Hypothalamus (tissue), 51 donors: Measurements from ENCODE around the gene LAMC2.

ENCODE experiments used
- DNase-seq, 51 donors: peaks; one replicate each; lab custom pipeline; 2025; lab: John Stamatoyannopoulos, UW

Gene LAMC2

DNA sequence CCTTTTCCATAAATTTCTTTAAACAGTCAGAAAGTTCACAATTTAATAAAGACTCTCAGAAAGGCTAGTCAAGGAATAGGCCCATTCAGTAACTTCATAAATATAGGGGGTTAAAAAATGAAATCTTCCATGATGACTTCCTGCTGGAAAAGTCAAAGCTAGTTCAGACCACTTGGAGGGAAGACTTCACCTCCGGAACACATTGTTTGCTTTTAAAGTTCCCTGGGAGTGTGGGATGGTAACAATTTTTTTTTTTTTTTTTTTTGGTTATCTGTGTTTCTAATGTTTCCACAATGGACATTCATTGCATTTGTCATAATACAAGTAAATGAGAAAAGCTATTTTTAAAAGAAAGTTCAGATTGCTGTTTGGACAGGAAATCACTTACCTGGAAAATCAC lies 18.4 kb upstream of the LAMC2 start:
- no peak for DNase-seq

DNA sequence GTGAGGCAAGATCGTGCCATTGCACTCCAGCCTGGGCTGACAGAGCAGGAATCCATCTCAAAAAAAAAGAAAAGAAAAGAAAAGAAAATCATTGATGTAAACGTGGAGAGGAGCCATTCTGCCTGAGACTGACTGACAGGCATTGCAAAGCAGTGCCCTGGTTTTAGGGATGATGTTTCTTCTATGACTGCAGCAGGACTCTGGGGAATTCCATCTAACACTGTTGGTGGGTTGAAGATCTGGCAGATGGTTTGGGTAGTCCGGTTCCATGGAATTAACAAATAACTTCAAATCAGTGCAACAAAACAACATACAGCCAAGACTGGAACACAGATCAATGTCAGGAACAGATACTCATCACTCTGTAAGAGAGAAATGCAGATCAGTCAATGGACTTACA lies 17.8 kb upstream of the LAMC2 start:
- no peak for DNase-seq

DNA sequence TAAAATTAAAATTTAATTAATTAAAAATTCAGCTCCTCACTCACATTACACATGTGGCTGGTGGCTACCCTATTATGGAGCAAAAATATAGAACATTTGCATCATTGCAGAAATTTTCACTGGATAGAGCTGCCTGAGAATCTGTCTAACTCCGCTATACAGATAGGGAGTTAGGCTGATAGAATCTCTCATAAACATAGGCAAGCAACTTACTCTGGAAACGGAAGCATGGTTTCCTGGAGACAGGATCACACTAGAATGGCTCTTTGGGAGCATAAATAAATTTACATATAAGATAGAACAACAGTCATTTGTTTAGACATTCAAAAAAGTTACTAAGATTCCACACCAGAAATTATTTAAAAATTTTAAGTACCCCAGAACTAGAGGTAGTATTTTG lies 12.2 kb upstream of the LAMC2 start:
- no peak for DNase-seq

DNA sequence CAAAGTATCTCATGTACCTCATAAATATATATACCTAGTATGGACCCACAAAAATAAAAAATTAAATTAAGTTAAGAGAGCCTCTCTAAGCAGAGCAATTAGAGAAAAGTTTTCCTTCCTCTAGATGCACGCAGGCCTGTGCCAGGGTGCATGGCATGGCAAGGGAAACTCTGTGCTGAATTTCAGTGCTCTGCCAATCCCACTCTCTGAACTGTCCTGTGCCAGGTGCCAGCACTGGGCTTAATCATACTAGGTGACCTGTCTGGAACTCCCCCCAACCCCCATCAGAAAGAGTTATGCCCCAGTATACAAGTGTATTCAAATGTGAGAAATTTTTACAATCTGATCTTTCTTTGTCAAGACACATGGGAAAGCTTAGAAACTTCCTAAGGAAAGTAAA lies 10.4 kb upstream of the LAMC2 start:
- DNase-seq = no peak

DNA sequence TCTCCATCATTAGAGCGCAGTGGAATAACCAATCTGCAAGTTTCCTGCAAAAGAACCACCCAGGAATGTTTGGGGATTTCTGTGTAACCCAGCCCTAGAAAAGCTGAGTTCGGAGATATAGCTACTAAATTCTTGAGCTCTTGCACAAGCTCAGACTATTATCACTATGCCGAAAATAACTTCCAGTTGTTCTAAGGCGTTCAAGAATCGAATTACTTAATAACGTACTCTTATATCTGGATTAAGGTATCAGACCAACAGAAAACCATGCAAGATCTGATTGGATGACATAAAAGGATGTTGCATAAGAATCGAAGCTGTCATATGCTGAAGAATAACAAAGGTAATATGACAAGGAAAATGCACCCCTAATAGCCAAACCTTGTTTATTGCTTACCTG lies 7.5 kb upstream of the LAMC2 start:
- no peak for DNase-seq

DNA sequence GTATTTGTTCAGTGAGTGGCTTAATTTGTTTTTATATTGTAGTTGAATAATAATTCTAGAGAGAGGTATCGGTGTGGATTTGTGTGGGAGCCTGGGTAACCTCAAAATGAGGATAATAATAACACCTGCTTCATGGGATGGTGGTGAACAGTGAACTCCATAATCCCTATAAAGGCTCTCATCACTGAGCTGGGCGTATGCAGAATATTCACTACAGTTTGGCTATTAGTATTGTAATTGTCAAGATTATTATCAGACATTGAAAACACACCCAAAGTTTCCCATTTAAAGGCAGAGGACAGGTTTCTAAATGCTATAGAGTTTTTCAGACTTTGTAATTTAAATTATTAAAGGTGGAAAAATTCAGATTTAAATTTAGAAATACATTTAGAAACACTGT lies 7.0 kb upstream of the LAMC2 start:
- DNase-seq = no peak

DNA sequence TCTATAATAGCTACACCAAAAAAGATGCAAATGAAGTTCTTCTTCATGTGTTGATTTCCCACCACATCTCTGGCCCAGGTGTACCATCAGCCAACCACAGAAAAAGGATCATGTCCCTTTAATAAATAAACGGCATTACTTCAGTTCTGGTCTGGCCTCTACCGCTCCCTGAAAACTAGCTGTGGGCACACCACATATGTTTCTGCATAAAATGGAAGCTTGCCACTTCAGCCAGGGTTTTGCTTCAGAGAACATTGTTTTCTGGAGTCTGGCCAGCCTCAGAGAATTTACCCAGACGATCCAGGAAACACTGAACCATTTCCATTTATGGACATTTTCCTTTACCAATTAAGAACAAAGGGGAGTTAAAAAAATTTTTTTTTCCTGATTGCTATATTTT lies 5.8 kb upstream of the LAMC2 start:
- DNase-seq = no peak

DNA sequence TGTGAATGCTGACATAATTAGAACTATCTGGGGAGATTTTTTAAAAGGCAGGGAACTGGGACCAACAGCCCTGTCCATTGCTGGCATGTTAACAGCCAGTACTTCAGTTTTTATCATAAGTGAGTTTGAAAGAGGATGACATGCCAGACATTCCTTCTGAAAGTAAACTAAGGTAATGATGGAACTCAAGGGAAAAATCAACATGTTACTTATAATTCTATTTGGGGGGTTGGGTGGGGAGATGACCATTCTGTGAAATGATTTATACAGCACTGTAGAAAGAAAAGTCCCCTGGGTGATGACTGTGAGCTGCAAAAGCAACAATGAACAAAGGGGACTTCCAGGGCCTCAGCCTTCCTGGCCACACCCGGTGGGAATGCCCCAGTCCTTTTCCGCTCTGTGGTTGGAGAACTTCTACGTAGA lies 5.4 kb upstream of the LAMC2 start:
- no peak for DNase-seq

DNA sequence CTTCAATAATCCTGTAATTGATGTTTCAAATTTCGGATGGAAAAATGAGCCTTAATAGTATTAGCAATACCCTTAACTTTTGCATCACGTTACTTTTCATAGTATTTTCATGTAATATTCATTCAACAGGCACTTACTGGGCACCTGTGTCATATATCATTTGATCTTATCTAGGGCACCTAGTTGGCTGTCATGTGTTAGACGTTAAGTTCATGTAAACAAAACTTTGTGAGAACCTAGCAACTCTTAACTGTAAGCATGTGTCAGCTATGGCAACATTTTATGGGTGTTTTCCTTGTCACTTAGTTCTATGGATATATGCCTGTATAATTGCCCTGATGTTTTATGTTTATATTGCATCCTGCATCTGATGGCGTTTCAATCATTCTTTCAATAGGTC lies 777 bp downstream of the LAMC2 start:
- DNase-seq = no peak

DNA sequence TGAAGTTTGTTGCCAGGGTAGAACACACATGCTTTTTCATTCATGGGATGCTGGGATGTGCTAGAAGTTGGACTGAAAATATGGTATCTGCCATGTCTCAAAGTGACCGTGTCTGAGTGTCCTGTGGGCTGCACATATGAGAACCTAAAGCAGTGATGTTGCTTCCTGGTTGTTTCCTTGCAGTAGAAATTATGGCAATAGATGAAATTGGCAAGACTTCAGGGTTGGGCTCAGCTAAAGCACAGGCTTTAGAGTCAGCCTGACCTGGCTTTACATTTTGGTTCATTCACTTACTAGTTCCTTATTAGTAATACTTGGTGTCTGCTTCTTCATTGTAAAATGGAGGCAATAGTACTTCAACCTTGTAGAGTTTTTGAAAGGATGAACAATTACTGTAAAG lies 2.2 kb downstream of the LAMC2 start:
- no peak for DNase-seq

DNA sequence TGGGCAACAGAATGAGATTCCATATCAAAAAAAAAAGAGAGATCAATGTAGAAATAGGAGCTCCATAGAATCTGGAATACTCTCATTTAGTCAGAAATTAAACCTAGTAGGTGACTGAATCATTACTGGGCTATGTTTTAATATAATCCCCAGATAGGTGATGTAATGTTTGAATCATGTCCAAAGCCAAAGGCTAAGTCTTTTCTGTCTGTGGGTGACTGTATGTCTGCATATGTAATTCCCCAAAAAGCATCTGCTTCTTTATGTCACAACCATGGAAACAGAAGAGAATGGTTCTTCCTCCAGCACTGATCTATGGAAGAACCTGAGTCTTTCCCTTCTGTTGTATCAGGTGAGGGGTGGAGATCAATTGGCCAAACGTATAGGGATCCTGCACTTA lies 5.8 kb downstream of the LAMC2 start:
- DNase-seq = no peak

DNA sequence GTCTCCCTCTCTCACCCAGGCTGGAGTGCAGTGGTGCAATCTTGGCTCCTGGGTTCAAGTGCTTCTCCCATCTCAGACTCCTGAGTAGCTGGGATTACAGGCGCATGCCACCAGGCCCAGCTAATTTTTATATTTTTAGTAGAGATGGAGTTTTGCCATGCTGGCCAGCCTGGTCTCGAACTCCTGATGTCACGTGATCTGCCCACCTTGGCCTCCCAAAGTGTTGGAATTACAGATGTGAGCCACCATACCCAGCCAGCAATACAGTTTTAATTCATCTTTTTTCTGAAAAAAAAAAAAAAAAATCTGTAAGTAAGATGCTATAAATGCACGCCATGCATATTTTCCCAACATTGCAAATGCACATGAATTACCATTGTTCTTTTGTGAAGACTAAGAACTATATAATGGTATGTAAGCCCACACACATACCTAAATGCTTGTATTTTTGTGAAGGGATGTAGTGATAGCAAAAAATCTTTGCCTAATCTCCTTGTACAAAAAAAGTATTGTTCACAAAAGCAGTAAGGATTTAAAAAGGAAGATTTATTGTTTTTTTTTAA lies 8.0 kb downstream of the LAMC2 start:
- no peak for DNase-seq

DNA sequence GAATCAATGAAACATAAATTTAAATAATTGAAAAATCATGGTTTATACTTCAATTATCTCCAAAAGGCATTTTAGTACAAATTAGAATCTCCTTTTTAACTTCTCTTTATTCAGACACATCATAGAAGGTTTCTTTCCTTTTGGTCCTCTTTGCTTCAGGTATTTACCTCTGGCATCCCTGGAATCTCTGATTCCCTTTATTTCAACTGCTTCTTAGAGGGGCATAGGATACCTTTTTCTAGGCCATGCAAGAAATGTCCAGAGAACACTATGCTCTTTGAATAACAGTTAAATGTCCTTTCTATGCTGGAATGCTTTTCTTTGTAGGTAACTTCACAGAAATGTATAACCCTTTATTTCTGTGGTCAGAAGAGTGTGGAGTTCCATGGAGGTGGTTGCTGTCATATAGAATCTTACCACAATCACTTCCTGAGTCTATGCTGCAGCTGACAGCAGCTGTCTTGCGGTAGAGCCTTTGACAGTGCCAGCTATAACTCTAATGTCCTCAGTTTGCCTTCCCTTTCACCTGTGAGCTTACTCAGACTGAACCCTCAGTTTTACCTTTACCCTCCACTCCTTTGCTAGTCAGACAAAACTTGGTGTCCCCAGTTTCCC lies 8.6 kb downstream of the LAMC2 start:
- no peak for DNase-seq

DNA sequence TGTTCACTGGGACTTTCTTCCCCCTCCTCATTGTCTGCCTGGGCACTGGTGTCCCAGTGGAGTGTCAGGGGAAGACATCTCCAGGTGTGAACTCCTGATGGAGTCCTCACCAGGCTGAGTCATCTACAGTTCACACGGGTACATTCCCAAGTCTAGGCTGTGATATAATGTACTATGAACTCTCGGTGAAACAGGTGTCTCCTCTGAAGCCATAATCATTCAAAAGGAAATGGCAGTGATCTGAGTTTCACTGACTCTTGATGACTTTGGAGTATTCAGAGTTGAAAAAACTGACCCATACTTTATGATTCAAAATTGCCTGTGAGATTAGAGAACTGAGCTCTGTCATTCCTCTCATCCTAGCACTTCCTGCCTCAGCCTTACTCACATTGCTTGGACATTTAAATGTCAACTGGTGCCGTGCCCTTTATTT lies 9.1 kb downstream of the LAMC2 start:
- DNase-seq = no peak

DNA sequence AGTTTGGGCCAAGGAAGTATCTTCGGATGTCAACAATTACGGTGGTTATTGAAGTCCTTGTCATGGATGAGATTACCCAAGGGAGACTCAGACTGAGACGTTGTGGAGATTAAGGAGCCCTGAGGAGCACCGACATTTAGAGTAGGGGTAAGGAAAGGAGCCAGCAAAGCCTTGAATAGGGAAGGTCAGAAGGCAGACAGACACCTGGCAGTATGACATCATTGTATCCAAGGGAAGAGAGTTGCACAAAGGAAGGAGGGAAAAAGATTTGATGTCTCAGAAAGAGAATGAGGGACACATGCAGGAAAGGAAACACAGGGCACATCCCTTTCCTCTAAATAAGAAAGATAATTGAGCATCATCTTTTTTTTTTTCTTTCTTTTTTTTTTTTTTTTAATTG lies 11.7 kb downstream of the LAMC2 start:
- no peak for DNase-seq

DNA sequence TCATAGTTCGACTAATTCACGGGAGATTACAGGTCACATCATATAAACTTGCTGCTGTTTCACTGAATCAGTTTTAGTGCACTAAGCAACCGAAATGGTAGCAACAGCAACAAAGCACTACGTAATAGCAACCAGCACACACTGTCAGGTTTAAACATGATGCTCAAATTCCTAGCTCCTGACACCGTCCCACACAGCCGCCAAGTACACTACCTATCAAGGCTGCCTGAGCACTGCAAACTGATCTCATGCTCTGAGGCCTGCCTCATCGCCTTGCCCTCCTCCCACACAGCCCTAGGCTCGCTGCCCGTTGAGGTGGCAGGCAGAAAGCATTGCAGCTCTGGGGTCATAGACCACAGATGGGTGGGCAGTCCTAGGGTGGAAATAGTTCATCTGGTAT lies 12.4 kb downstream of the LAMC2 start:
- peak in 1 of 51 donors; percentile 5 for DNase-seq

DNA sequence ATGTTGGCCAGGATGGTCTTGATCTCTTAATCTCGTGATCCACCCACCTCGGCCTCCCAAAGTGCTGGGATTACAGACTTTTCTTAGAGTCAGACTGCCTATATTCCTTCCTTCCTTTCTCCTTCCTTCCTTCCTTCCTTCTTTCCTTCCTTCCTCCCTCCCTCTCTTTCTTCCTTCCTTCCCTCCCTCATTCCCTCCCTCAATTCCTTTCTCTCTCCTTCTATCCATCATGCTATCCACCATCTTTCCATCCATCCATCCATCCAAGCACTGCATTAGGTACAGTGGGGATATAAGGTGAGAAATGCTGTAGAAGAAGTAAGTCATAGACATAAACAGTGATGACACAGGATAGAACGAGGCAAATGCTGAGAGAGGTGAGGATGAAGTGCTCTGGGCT lies 13.2 kb downstream of the LAMC2 start:
- no peak for DNase-seq

DNA sequence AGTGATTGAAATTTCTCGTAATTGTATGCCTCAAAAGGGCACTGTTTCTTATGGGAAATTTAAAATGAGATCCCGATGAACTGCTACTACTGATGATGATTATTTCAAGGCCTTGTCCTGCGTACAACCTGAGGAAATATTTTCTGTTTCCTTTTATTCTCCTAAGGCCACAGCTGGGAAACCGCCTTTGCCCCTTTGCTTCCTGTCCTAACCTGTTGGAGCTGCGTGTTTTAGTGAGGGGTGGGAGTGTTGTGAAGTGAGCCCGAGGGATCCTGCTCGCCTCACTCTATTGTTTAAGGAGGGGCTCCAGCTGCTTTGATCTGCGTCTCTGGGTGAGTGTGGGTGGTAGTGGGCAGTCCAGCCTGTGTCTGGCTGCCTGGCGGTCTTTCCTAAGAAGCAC lies 14.4 kb downstream of the LAMC2 start:
- DNase-seq = no peak

DNA sequence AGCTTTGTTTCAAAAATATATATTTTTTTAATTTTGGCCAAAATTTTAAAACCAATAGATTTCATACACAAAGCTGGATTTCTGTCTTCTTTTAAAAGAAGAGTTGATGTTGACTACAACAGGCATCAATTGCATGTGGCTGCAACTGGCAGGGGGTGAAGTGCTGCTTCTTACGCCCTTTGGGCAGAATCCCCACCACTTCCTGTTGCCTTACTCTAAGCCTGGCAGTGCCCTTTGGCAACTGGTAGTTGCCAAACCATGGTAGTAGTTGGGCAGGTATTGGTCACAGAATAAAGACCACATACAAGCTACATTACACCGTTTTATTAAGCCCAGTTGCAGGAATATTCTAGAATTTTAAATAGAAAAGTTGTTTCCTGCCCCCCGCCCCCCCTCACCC lies 17.0 kb downstream of the LAMC2 start:
- DNase-seq = no peak

DNA sequence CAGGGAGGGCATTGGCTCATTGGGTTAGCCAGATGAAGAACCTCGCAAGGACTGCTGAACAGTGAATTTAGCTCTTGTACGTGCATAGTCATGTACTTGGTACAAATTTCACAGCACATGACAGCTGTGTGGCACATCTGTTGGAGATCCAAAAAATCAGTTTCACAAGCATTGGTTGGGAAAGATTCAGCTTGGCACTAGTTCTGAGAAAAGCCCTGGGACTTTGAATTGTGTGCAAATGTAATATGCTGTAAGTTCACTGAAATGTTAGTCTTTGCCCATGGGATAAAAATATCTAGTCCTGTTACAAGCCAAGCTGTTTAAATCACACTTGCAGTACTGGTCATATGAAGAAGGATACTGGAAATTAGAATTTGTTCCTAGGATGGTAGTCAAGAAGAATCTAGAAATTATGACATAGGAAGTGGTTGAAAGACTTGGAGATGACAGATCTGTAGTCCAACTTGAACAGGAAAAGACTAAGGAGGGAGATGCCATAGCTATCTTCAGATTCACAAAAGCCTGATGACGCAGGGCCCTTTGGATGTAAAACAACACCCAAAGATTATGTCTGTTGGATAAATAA lies 19.2 kb downstream of the LAMC2 start:
- DNase-seq = no peak

DNA sequence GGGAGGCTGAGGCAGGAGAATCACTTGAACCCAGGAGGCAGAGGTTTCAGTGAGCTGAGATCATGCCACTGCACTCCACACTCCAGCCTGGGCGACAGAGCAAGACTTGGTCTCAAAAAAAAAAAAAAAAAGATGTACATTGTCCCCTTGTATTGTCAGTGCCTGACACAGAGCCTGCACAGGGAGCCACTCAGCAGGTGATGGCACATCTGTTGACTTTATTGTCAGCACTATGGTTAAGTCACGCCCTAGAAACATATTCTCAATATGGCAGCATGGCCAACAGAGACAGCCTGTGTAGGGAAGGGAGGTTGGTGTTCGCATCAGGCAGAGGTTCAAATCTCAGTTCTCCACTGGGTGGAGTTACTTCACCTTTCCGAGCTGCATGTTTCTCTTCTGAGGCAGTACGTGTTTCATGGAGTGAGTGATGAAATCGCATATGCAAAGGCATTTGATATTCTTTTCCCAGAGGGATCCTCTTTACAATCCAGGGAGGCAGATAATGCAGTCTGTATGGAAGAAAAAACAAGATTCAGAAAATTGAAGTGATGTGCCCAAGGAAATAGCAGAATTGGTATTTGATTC lies 20.6 kb downstream of the LAMC2 start:
- DNase-seq = no peak

DNA sequence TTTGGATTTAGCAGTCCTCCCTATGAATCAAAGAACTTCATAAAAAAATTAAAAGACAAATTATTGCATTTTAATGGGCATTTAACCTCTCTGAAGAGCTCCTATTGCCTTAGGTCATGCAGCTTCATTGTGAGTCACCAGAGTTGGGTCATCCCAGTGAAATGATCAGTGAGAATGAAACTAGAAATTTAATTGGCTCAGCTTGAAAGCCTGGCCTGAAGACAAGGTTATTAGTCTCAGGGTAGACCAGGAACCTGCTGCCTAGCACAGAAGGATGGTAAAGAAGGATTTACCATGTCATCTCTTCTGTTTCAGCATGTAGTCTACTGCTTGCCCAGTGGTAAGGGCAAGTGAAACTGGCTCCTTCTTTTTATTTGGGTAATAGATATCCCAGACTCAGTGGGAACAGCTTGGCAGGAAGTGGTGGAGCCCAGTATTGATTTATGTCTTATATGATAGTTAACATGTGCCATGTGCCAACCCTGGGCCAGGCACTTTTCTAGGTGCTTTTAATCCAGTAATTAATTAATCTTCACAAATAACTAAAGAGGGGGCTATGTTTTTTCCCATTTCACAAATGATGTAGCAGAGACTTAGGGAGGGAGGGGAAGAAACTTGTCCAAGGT lies 23.6 kb downstream of the LAMC2 start:
- DNase-seq = no peak
